GM19395 (cell line): ENCODE measurements around the gene MCF2.
"Not testable (repeated sequence)": the region's sequence is repeated elsewhere in the genome, so short reads cannot be mapped to it uniquely, and the experiment has no call there.

ENCODE experiments used
- ATAC-seq: cut with Tn5 transposase; IDR thresholded peaks from one replicate; pipeline ENCODE4 v1.9.1; 2021; ENCODE audit warnings: mild to moderate bottlenecking, moderate library complexity; ENCODE audit not compliant: unreplicated experiment

The MCF2 gene, protein sequence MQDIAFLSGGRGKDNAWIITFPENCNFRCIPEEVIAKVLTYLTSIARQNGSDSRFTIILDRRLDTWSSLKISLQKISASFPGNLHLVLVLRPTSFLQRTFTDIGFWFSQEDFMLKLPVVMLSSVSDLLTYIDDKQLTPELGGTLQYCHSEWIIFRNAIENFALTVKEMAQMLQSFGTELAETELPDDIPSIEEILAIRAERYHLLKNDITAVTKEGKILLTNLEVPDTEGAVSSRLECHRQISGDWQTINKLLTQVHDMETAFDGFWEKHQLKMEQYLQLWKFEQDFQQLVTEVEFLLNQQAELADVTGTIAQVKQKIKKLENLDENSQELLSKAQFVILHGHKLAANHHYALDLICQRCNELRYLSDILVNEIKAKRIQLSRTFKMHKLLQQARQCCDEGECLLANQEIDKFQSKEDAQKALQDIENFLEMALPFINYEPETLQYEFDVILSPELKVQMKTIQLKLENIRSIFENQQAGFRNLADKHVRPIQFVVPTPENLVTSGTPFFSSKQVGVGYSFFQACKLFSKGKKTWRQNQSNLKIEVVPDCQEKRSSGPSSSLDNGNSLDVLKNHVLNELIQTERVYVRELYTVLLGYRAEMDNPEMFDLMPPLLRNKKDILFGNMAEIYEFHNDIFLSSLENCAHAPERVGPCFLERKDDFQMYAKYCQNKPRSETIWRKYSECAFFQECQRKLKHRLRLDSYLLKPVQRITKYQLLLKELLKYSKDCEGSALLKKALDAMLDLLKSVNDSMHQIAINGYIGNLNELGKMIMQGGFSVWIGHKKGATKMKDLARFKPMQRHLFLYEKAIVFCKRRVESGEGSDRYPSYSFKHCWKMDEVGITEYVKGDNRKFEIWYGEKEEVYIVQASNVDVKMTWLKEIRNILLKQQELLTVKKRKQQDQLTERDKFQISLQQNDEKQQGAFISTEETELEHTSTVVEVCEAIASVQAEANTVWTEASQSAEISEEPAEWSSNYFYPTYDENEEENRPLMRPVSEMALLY

DNA sequence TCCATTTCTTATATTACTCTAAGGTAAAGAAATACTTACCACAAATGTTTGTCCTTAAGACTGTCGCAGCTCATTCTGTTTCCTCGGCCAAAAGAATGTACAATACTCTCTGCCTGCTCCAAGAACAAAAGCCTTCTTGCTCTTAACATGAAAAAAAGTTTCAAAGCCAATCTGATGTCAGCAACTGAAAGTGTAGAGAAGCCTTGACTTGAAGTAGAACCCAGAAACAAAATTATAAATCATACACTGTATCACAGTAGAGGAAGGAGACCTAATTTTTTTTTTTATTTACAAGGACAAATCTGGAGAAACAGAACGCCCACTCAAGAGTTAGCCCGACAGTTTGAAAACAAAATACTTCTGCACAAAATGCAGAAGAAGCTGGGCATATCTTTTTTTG is at the start of gene MCF2:
Gene MCF2, minus strand, starts transcription at position 101 of the 400 bp plus-strand sequence. CDS start 56,423 bp downstream, outside the sequence.
- ATAC-seq = no peak

DNA sequence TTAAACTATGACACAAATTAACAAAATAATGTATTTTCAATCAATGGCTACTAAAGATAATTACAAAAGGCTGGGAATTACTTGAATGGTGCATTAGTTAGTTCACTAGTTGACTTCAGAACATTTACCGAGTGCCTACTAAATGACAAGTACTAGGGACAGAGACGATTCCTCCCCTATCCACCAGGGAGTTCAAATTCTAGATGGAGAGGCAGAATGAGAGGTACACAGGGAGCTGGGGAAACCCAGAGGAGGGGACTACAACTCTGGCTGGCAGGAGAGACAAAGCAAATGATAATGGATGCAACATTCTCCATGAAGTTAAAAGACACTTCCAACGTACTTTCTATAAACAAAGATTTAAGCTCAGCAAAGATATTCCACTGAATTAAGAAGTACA is 43.1 kb upstream of the MCF2 start:
- no peak for ATAC-seq

DNA sequence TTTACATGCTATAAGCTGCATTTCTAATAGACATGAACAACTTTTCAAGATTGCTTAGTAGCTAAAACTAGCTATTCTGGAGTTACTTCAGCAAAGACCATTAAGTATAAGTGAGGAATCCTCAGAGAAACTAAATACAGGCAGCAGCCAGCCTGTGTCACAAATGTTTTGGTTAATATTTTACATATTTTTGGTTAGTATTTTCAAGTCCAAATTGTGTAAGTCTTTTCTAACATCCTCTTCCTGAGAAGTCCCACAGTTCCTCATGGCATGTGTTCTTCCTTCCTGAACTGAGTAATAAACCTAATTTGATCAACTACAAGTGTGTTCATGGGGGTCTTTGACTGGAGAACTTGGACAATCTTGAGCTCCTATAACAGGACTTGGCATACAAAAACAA is 42.4 kb upstream of the MCF2 start:
- ATAC-seq = no peak

DNA sequence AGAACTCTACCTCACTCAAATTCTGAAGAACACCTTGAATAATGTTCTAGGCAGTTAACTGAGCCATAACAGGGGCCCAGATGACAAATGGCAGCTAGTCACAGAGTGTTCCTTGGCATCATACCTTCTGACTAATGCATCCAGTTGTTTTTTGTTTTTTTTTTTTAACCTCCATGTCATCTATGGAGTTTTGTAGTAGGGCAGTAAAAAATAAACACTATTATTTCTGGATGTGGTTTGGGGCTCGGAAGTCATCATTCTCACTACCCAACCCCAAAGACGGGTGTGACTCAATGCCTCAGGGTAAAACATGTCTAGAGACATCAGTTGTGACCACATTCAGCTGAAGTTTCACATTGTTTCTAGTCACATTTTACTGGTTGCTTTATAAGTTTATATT is 31.2 kb upstream of the MCF2 start:
- peak; percentile 95 for ATAC-seq

DNA sequence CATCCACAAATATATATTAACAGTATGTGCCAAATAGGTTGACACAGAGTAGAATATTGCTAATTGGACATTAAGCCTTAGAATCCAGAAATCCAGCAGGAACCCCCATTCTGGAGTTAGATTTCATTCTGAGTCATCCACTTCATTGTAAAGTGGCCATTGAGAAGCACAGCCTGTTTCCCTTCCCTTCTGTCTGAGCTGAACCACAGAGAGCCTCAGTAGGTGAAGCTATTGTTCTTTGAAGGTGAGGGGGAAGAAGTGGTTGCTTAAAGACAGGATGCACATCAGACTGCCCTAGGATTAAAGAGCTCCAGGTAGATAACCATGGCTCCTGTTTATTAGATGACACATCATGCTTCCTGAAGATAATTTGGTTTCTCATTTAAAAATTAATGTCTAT is 30.6 kb upstream of the MCF2 start:
- peak; percentile 71 for ATAC-seq

DNA sequence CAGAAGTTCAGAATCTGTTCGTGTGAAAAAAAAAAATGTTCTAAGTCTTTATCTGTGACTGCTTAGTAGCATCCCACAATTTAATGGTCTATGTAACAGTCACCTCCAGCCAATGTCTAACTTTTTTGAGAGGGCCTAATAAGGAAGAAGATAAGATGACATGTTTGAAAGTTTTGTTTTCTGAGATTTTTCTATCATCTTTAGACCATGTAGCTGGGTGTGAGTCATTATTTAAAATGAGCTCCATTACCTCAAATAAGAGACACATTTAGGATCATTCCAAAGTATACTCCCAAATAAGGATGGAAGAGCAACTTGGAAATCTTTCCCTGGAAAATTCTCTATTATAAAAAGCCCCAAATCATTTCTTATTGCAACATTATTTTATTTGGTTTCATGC is 28.2 kb upstream of the MCF2 start:
- no peak for ATAC-seq

DNA sequence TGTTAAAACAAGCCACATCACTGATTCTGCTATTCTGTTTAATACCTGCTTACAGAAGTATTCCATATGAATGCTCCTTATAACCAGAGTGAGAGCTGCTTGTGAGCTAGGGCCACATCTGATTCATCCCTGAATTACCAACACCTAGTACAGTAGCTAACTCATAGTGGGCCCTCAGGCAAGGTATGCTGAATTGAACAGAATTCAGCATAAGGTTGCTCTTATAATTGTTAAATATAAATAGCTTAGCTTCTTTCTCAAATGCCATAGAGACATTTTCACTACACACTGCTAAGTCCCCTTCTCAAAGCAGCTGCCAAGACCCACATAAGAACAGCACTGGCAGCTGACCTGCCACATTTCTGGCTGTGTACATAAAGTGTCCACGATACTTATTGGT is 27.0 kb upstream of the MCF2 start:
- ATAC-seq = no peak

DNA sequence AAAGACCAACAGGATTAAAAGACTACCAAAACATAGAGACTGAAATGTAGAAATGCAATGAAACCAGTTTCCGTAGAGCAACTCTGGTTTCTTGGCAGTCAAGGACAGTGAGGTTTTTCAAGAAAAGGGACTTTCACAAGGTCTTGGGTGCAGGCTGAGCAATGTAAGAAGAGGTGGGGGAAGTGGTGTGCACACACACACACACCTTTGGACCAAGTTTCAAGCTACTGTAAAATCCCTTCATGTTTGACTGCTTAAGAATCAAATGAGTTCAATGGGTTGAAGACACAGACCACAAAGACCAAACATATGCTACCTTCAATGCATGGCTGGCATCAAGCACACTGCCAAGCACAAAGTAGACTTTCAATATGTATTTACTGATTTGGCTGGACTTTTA is 17.8 kb upstream of the MCF2 start:
- peak; percentile 91 for ATAC-seq

DNA sequence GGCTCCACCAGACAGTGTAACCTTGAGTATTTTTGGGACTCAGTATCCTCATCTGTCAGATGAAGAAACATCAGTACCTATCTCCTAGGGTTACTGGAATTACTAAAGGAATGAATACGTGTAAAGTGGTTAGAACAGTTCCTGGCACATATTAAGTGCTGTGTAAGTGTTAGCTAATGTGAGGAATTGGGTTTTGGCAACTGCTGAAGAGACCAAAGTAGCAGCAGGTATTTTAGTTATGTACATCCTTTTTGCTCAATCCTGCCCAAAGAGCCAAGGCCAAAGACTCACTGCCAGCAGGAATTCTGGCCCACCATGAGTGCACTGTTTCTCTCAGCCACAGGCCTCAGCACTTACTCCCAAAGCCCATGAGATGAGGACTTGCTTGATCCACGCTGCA is 16.7 kb upstream of the MCF2 start:
- ATAC-seq = no peak

DNA sequence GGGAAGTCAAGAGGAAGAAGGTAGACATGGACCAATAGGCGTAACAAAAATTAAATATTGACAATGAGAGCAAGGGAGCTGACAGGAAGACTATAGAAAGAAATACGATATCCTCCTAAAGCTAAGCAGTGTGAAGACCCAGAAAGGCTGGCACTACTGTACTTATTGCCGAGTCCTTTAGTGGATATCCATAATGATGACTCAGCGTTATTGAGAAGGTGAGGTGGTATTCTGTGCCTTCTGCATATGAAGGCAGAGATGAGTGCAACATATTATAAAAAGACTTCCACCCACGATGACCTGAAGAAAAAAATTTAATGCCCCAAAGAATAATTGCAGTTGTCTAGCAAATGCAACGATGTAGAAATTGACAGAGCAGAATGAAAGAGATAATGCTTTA is 13.0 kb upstream of the MCF2 start:
- no peak for ATAC-seq

DNA sequence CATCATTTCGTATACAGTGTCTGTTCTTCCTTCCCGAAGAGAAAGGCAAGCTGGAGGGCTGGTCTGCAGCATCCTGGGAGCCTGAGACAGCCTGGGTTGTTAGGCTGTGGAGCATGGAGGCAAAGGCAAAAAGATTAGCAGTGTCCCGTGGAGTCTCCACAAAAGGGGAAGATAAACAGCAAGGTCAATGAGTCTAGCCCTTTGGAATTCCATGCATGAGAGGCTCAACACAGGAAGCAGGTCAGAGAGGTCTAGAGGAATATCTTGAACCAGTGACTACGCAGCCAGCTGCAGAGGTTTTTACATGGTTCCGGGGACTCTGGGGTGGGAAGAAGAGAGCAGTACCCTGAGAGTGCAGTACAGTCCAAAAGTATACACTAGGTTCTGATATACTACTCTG is 12.2 kb upstream of the MCF2 start:
- no peak for ATAC-seq

DNA sequence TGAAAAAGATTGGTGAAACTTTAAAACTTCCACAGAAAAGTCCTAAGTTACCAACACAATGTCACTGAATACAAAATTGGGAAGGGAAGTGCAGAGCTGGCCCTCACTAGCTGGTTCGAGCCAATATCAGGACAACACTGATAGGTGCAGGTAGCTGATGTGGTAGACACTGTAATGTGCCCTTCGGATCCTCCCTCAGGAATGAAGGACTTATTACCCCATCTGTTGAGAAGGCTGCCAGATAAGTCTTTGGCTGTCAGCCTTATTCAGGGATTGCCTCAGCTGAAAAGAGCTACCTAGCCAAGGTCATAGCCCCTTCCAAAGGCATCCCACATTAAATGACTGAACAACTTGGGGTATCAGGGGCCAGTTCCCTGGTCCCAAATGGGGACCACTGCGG is 5.3 kb downstream of the MCF2 start:
- no peak for ATAC-seq

DNA sequence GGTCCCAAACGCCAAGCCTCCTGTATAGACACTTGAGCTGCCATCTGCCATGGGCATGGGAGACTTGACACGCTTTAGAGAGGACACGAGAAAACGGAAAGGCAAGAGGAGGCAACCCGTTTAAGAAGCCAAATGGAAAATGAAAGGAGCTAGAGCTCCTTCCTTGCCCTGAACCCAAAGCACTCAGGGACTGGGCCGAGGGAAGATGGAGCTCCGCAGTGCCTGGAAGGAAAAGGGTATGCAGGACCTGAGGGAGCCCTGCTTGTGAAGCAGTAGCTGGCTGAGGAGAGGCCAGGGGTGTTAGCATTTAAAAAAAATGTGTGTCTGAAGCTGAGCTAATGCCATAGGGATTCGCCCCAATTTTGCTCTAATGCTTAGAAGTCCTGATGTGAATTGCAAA is 15.1 kb downstream of the MCF2 start:
- ATAC-seq = no peak

DNA sequence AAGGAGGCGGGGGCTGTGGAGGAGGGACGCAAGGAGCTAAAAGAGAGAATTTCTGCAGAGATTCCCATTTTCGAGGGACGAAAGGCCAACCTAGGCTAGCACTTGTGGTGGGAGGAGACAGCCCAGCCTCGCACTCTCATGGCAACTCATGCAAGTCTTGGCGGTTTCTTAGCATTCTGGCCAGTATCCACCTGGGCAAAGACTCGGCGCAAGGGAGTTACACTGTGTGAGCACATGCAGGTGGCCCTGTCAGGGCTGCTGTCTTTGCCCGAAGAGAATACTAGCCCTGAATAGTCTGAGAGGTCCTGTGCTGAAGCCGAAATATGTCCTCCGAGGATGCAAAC is 15.5 kb downstream of the MCF2 start:
- no peak for ATAC-seq

DNA sequence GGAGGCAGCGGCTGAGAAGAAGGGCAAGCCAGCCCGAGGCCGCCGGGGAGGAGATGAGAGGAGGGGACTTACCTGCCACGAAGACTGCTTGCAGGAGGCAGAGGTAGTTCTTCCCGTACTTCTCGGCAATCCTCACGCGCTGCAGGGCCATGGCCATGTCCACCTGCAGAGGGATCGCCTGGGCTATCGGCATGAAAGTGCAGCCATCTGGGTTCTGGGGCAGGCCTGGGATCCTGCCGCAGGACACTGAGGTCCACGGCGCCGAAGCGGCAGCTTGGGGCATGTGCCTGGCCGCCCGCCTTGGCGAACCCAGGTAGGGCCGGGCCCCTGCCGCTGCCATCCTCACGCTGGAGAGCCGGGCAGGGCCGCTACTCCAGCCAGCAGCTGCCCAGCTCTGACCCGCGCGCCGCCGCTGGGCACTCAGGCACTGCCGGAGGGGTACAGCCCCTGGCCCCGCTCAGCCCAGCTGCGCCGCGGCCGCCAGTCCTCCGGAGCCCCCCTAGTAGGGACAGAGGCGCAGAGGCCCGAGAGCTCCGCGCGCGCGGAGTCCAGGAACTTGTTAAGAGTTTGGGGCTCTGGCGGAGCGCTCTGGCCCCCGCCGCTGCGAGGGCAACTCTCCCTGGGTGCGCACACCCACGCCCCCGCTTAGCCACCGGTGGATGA is 16.0 kb downstream of the MCF2 start:
- no peak for ATAC-seq

DNA sequence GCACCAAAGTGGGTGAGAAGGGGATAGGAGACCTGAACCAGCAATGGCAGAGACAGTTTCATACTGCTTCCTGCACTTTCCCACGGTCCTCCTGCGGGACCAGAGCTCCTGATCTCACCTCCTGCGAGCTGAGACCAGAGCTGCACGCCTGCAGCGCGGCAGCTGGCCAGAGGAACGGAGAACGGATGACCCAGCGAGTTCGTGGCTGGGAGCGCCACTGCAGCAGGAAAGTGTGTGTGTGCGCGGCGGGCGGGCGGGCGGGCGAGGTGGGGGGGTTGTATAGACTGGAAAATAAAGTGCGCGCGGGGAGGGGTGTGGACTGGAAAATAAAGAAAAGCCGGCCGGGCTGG is 16.5 kb downstream of the MCF2 start:
- ATAC-seq = no peak

DNA sequence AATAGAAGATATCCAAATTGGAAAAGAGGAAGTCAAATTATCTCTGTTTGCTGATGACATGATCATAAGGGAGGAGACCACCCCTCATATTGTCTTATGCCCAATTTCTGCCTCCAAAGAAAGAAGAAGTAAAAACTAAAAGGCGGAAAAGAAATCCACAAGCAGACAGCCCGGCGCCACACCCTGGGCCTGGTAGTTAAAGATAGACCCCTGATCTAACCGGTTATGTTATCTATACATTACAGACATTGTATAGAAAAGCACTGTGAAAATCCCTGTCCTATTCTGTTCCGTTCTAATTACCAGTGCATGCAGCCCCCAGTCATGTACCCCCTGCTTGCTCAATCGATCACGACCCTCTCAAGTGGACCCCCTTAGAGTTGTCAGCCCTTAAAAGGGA is 22.8 kb downstream of the MCF2 start:
- ATAC-seq = not testable (repeated sequence)

DNA sequence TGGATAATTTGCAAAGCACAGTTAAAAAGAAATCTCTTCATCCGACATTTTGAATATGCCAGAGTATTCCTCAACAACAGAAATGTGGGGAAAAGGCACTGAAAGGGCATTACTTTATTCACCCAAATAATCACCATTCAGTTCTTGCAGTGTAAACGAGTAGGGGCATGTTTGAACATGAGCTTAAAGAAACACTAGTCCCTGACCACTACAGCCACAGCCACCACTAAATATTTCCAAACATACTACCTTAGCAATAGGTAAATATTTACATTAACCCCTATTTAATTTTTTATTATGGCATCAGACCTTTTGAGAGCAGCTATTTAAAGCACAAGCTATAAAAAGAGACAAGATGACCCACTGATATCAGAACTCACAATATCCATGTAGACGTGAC is 27.6 kb downstream of the MCF2 start:
- no peak for ATAC-seq

DNA sequence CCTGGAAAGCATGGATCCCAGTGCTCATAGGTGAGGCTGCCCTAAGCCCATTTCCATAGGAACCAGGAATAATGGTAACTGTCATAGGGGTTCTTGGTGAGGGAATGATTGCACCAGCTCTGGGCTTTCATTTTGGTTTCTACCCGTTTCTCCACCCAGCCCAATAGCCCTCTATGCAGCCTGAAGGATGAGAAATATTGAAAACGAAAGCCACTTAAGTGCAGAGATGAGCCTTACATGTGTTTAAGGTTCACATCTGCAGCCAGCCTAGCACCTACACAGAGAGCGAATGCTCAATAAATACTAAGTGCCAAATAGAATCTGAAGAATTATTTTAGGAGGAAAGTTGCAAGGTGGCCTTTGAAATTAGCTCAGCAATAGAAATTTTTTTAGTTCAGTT is 60.4 kb downstream of the MCF2 start:
- peak; percentile 96 for ATAC-seq

DNA sequence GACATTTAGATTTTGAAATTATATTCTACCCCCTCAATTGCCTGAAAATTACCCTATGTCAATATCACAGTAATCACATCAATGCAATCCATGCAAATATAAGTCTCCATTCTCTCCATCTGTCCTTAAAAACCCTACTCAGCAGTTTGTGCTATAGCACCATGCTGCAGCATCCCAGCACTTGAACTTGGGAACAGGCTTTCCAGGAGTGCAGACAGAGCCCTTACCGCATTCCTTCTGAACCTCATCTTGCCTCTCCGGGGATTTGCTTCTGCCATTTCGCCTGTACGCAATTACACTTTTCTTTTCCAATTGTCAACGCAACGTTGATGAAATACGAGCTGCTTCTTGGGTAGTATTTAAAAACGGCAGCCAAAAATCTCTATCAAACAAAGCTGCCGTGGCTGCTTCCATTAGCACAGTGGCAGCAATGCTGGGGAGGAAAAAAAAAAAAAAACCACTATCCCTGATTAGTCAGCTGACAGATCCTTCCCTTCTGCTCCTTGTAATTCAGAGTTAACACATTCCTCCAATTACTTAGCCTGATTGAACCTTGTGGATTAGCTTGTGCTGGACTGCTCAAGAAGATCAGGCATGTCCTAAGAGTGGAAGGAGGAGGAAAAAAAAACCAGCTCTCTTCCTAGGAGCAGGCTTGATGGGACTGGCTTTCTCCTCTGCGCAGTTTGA is 65.6 kb downstream of the MCF2 start:
- no peak for ATAC-seq

DNA sequence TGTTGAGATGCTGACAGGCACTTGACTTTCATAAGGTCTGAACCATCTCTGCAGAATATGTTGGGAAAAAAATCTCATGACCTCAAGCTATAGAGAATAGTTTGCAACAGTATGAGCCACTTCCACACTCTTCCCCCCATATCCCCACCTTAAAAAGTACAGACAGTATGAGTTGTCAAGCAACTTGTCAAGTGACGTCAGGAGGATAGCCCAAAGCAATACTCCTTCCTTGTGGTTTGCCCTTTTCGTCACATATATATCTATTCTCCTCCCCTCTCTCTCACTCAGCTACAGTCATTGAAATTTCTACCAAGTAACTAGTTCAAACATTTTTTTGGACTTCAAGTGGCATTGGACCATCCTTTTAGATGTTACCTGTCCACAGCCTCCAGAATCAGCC is 67.7 kb downstream of the MCF2 start:
- ATAC-seq = no peak
